Measurements from ENCODE around the gene ZNF444.
"Not testable (repeated sequence)": the region's sequence is repeated elsewhere in the genome, so short reads cannot be mapped to it uniquely, and the experiment has no call there.

ZNF444 gene

DNA sequence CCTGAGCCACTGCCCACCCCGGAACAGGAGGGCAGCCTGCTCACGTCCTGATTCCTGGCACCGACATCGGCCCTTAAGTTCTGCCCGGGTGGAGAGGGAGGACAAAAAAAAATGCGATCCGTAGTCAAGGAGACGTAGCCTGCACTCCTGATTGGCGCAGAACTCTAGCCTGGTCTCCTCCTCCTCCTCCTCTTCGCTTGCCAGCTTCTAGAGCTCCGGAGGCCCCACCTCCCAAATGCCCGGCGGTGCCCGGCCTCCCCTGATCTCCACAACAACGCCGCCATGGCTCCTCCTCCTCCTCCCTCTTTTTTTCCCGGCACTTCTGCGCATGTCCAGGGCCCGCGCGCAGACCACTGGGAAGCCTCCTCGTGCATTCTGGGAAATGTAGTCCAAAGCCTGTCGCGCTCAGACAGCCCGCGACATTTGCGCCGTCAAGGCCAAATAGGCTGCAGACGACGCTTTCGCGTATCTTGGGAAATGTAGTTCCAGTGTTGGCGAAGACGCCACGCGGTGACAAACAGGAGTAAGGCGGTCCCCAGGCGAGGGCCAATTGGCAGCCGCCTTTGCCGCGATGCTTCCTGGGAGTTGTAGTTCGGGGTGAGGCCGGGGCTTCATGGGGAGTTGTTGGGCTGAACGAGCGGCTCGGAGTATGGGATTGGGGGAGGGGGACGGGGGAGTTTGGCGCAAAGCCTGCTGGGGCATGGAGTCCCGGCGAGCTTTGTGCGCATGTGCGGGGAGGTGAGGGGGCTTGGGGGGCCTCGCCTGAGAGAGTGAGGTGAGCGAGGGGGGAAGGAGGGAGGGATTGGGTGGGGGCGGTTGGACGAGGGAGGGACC, at the start of gene ZNF444:
Gene ZNF444, plus strand, starts transcription at position 705 of the 834 bp plus-strand sequence. CDS start 5,625 bp downstream, outside the sequence.
- peak; percentile 99 to 100 (median 100) for DNase-seq

DNA sequence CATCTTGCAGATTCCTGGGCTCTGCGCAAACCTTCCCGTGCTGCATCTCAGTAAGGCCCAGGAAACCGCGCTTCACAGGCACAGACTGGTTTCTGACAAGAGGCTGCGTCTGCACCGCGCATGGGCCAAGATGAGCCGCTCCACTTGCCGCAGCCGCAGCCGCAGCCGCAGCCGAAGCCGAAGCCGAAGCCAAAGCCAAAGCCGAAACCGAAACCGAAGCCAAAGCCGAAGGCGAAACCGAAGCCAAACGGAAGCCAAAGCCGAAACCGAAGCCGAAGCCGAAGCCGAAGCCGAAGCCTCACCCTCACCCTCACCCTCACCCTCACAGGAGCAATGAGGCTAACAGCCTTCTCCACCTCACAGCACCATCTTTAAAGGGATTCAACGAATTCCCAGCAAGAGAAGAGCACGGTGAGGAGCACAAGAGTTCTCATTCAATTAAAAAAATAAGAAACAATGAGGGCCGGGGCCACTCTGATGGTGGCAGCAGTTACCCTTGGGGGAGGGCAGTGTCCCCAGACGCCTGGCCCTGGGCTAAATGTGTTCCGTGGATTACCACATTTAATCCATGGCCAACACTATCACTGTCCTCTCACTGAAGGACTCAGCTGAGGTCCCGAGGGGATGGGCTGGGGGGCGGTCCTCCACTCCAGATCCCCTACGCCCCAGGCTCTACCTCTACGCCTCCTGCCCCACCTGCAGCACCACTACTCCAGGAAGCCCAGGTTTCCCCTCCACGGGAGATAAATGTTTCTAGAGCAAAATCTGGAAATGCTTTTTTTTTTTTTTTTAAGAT, 49.1 kb upstream of the ZNF444 start:
- DNase-seq: no peak

DNA sequence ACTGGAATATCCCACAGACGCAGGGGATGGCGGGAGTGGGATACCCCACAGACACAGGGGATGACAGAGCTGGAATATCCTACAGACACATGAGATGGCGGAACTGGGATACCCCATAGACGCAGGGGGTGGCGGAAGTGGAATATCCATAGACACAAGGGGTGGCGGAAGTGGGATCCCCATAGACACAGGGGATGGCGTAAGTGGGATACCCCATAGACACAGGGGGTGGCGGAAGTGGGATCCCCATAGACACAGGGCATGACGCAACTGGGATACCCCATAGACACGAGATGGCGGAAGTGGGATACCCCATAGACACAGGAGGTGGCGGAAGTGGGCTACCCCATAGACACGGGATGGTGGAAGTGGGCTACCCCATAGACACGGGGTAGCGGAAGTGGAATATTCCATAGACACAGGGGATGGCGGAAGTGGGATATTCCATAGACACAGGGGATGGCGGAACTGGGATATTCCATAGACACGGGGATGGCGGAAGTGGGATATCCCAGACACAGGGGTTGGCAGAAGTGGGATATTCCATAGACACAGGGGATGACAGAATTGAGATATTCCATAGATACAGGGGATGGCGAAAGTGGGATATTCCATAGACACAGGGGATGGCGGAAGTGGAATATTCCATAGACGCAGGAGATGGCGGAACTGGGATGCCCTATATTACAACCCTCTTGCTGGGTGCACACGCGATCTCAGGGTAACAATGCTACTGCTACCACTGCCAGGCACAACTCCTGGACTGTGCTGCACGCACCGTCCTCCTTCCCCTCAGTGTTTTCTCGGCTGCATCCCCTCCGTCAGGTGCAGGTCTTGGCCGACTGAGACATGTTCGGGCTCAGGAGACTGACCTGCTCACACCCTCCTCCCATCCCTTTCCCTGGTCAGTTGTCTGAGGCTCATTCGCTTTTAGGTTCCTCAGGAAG, 48.1 kb upstream of the ZNF444 start:
- no peak for DNase-seq

DNA sequence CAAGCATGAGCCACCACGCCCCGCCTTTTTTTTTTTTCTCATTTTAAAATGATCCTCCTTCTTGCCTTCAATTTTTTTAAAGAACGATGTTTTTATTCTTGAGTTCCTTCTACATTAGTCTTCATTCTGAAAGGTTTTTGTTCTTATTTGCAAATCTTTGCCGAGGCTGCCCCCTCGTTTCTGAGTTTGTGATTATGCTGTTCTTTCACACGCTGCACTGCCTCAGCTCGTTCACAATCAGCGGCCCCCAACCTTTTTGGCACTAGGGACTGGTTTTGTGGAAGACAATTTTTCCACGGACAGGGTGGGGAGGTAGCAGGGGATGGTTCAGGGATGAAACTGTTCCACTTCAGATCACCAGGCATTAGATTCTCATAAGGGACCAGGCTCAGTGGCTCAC, 46.6 kb upstream of the ZNF444 start:
- DNase-seq: no peak

DNA sequence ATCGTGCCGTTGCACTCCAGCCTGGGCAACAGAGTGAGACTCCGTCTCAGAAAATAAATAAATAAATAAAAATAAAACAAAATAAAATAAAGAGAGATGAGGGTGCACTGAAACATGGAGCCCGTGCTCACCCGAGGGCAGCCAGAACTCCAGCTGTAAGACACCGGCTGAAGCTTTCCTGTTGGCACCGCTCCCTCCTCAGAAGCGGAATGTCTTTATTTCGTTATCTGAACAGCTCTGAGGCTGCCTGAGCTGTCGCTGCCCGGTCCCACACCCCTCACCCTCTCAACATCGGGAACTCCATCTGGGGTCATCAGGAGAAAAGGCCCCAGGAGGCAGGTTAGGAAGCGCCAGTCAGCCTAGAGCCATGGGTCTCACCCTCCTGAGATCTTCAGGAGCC, 44.4 kb upstream of the ZNF444 start:
- DNase-seq: no peak

DNA sequence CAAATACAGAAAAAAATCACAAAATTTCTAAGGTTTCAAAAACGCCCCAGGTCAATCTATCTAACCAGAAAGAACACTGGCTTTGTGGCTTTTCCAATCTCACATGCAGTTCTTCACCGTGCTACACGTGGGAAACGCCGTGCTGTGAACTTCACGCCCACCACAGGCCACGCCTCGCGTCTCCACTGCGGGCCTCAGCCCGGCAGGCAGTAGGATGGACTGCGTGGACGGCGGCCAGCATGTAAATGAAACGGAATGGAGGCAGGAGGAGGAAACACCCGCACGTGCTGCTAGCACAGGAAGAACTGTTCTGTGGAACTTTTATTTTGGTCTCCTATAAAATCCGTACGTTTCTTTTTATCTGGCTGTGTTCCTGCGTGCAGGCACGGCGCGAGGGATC, 43.8 kb upstream of the ZNF444 start:
- no peak for DNase-seq

DNA sequence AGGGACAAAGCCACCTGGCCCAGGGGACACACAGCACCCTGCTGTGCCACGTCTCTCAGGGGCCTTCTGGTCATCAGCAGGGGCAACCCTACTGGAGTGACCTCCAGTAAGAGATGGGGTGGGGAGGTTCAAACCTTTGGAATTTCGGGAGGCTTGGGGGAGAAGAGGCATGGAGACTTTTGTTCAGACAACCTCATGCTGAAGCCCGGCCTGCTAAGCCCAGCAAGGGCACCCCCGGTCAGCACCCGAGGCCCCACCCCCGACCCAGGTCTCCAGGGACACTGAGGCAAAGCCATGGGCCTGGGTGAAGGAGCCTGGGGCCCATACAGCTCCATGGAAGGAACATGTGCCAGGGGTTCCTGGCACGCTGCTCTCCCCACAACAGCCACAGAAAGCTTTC, 43.3 kb upstream of the ZNF444 start:
- DNase-seq: no peak

DNA sequence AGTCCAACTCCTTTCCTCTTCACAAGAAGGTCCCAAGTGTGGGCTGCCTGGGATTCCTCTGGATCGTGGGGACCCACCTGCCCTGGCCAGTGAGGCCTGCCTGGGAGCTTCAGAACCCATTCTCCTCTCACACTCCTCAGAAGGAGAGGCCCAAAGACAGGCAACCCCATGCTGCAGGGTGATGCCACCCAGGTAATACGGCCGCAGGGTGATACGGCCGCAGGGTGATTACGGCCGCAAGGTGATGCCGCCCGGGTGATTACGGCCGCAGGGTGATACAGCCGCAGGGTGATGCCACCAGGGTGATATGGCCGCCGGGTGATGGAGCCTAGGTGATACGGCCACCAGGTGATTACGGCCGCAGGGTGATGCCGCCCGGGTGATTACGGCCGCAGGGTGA, 42.9 kb upstream of the ZNF444 start:
- DNase-seq: not testable (repeated sequence)

DNA sequence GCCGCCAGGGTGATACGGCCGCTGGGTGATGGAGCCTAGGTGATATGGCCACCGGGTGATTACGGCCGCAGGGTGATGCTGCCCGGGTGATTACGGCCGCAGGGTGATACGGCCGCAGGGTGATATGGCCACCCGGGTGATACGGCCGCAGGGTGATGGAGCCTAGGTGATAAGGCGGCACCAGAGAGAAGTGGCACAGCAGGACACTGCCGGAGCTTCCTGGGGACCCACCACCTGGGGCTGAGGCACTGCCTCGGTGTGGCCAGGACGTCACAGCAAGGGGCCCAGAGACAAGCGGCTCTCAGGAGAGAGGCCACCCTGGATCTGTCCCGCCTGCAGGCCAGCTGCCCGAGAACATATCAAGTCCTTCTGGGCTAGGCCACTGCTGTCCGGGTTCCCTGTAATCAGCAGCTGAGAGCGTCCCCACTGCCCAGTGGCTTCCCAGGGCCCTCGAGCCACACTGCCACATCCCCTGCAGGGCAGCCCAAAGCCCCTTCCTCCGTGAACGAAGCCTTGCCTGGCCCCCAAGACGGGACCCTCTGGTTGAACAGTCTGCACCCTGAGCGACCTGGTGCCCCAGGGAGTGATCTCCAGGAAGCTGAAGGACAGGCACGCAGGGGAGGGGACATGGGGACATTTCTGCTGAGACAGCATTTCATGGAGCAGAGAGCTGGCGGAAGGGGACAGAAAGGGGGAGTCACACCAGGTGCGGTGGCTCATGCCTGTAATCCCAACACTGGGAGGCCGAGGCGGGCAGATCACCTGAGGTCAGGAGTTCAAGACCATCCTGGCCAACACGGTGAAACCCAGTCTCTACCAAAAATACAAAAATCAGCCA, 42.1 kb upstream of the ZNF444 start:
- DNase-seq: no peak

DNA sequence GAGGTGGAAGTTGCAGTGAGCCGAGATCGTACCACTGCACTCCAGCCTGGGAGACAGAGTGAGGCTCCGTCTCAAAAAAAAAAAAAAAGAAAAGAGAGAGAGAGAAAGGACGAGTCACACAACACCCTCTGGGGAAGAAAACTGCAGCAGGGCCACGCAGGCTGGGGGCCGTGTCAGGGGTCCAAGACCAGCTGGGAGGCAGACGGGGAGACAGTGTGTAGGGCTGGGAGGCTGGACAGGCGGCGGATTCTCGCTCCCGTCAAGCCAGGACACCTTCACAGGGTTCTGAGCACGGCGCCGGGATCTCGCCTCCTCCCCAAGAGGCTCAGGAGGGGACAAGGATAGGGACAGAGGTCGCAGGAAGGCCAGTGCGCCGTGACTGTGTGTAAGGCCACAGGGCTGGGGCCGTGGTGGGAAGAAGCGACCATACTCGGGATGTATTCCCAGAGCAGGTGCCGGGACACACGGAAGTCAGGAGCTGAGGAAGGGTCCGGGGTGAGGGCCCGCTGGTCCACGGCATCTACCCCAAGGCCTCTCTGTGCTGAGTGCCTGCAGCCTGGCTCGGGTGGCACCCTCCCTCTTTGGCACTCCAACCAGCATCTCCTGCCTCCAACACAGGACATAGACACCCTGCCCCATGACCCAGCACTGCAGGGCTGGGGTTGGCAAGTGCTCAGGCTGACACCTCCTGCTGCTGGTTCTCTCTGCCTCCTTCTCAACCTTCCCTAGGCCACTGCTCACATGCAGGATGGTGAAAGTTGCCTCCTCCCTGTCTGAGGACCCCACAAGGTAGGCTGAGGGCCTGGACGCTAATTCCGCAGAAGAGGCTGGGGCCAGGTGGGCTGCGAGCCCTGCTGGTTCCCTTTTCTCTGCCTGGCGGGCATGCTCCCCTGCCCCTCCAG, 41.2 kb upstream of the ZNF444 start:
- no peak for DNase-seq

DNA sequence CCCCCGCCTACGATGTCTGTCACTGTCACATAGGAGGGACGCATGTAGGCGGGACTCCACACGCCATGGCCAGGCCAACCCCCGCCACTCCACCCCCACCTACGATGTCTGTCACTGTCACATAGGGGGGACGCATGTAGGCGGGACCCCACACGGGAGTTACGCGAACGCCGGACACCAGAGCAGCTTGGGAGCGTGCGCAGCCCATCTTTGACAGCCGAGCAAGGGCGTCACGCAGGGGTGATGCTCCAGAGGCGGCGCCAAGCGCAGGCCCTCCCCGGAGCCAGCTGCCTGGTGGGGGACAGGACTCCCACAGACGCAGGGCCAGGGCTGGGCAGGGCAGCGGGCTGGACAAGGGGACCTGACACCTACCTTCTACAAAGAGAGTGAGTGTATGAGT, 40.0 kb upstream of the ZNF444 start:
- no peak for DNase-seq

DNA sequence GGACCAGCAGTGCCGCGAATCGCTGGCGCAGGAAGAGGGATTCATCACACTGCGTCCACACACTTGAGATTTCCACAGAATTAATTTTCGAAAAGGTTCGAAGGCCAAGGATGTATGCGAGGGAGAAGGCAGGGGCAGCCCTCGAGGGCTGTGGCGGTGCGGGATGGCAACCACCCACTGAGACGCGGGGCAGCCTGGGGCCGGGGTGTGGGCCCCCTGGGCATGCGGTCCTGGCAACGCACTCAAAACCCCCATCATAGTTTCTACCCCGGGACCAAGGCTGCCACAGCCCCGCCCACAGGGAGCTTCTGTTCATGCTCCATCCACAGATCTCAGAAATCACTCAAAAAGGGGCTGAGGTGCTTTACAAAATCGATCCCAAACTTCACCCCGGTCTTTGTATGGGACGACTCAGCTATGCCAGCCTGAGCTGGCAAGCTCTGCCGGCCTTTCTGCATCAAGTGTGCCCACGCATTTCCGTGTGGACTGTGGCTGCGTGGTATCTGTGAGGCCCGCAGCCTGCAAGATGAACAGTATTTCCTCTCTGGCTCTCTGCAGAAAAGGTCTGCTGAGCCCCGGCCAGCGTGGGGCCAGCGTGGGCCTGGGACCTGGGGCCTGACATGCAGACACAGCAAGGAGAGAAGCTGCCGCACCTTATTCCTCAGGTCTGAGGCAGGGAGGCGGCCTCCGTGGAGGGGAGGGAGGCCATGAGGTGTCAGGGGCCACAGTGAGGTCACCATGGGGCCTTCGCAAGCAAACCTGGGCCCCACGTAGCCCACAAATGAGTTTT, 39.1 kb upstream of the ZNF444 start:
- DNase-seq: no peak

DNA sequence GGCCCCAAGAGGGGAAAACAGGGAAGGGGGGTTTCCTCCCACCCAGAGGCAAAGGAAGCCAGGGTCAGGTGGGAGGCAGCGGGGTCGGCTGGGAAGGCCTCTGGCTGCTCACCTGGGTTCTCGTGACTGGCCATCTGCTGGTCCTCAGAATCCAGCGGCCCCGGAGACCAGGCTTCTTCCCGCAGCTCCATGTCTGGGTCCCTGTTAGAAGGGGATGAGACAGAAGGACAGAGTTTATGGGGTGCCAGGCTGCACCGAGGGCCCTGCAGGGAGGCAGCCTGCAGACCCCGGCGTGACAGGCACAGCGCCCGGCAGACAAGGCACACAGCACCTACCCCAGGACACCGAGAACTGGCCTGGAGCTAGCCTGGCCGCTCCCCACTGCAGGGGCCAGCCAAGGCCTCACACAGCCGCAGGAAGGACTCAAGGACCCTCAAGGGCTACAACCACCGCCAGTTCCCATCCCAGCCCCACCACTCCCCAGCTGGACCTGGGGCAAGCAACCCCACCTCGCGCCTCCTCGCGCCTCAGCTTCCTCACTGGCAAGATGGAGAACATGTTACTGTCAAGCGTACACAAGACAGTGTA, 38.0 kb upstream of the ZNF444 start:
- no peak for DNase-seq

DNA sequence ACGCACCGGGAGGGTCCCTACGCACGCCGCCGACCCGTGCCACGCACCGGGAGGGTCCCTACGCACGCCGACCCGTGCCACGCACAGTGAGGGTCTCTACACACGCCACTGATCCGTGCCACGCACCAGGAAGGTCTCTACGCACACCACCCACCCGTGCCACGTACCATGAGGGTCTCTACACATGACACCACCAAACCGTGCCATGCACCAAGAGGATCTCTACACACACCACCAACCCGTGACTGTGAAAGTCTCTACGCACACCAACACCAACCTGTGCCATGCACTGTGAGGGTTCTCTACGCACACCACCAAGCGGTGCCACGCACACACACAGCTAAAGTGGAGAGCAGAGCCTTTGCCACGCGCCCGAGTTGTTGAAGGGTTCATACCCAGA, 36.7 kb upstream of the ZNF444 start:
- DNase-seq: no peak

DNA sequence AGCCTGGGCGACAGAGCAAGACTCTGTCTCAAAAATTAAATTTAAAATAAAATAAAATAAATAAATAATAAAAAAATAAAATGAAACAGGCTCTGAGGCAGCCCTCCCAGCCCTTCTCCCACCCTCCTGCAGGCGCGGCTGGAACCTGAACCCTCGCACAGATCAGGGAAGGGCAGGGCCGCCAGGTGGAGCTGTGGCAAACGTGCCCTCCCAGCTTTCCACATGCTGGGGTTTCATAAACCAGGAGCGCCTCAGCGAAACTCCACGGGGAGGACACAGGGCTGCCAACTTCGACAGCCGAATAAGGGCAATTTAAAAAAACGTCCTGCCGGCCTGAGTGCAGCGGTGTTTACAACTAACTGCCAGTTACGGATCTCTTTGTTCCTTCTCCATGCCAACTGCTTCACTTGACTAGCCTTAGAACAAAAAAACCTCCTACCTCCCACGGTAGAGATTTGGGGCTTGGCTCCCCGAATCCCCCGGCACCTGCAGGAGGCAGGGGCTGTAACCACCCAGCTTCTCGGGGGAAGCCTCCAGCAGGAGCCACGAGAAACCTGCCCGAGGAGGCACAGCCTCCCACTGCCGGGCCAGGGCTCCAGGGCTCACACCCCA, 35.9 kb upstream of the ZNF444 start:
- DNase-seq: peak; percentile 31 to 58 (median 51)

DNA sequence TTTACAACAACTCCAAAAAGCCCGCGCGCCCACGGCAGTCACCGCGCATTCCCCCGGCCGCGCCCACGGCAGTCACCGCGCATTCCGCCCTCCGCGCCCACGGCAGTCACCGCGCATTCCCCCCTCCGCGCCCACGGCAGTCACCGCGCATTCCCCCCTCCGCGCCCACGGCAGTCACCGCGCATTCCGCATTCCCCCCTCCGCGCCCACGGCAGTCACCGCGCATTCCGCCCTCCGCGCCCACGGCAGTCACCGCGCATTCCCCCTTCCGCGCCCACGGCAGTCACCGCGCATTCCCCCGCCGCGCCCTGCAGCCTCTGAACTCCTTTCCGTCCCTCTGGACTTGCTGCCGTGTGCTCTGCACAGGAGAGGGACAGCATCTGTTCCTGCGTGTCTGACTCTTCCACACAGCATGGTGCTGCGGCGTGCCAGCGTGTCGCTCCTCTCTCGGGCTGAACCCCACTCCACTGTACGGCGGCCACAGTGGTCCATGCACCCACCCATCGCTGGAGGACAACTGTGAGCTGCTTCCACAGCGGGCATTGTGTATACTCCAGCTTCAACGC, 35.2 kb upstream of the ZNF444 start:
- DNase-seq: not testable (repeated sequence)

DNA sequence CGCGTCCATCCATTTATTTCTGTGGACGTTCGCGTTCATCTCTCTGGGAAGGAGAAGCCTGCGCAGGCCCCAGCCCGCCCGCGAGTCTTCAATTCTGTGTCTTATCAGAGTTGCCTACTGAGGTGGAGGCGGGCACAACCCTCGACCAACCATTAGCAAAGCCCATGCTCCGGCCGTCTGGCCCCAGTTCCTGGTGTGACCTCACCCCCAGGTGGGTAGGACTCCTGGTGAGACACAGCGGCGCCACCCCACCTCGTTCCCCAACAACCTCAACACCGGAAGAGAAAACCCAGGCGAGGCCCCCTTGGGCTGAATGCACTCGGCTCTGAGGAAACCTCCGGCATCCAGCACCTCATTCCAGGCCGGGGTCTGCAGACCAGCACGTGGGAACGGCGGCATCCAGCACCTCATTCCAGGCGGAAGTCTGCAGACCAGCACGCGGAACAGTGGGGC, 34.7 kb upstream of the ZNF444 start:
- no peak for DNase-seq

DNA sequence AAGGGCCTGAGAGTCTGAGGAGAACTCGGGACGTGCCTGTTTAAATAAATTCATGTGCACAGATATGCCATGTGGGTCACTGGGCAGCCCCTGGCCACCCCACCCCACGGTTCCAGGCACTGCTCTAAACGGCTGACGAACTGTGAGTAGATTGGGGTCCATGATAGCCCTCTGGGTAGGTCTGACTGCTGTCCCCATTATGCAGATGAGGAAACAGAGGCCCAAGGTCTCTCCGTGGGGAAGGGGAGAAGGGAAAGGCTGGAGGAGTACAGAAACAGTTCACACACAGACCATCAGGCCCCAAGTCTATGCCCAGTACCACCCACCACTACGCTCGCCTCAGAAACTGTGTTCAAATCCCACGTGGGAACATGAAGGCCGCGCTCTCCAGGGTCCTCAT, 34.1 kb upstream of the ZNF444 start:
- DNase-seq: no peak
